Measurements from ENCODE around the gene UBE2B.

GRCh38 chr5:134383980-134384697 lies 12.8 kb downstream of the UBE2B start:
- no peak for TF ChIP-seq CTCF (IDR thresholded peaks at IDR 0.05; ENCODE audit: low read length)
- no peak for TF ChIP-seq EZH2 (IDR thresholded peaks at IDR 0.05; ENCODE audit: borderline replicate concordance, low read length)
